ENCODE results near the gene FNDC3B.

Gene FNDC3B

GRCh38 chr3:172174513-172175253 lies 135.3 kb downstream of the FNDC3B start:
- no peak for DNase-seq

- no peak for DNase-seq
Measured at GRCh38 chr3:172175254-172175599, 135.8 kb downstream of the FNDC3B start.

GRCh38 chr3:172176061-172176770 lies 136.8 kb downstream of the FNDC3B start:
- DNase-seq: no peak

- no peak for DNase-seq
Measured at GRCh38 chr3:172177046-172177445, 137.7 kb downstream of the FNDC3B start.

- DNase-seq: no peak
Measured at GRCh38 chr3:172177803-172178316, 138.5 kb downstream of the FNDC3B start.

GRCh38 chr3:172179680-172180399 lies 140.5 kb downstream of the FNDC3B start:
- DNase-seq: no peak

GRCh38 chr3:172180473-172180872 lies 141.1 kb downstream of the FNDC3B start:
- no peak for DNase-seq

GRCh38 chr3:172181932-172182586 lies 142.7 kb downstream of the FNDC3B start:
- DNase-seq: no peak

- no peak for DNase-seq
Measured at GRCh38 chr3:172182797-172183196, 143.4 kb downstream of the FNDC3B start.

- DNase-seq: no peak
Measured at GRCh38 chr3:172184106-172184822, 144.9 kb downstream of the FNDC3B start.

GRCh38 chr3:172185907-172186306 lies 146.5 kb downstream of the FNDC3B start:
- no peak for DNase-seq

GRCh38 chr3:172186607-172187006 lies 147.2 kb downstream of the FNDC3B start:
- no peak for DNase-seq

- DNase-seq: no peak
Measured at GRCh38 chr3:172187511-172187910, 148.1 kb downstream of the FNDC3B start.

GRCh38 chr3:172188511-172188910 lies 149.1 kb downstream of the FNDC3B start:
- no peak for DNase-seq

GRCh38 chr3:172189213-172189612 lies 149.8 kb downstream of the FNDC3B start:
- DNase-seq: no peak

- no peak for DNase-seq
Measured at GRCh38 chr3:172189987-172190603, 150.7 kb downstream of the FNDC3B start.

- DNase-seq: no peak
Measured at GRCh38 chr3:172190980-172191379, 151.6 kb downstream of the FNDC3B start.

- no peak for DNase-seq
Measured at GRCh38 chr3:172191629-172192028, 152.3 kb downstream of the FNDC3B start.

- DNase-seq: no peak
Measured at GRCh38 chr3:172192830-172193415, 153.5 kb downstream of the FNDC3B start.

- DNase-seq: no peak
Measured at GRCh38 chr3:172193436-172193835, 154.1 kb downstream of the FNDC3B start.

- no peak for DNase-seq
Measured at GRCh38 chr3:172194702-172195406, 155.5 kb downstream of the FNDC3B start.
